Naive thymus-derived CD4-positive, alpha-beta T cell (primary cell): ENCODE results near the gene CAMK1G. TPM values are rescaled to one million over a fixed set of nuclear protein-coding genes. Genes with fewer than 3 reads are reported as not detected.

Experiments
- ATAC-seq: fragments of 150-1000 bp; cut with Tn5 transposase; 2 replicates; pipeline ENCODE4 v1.10.0; 2021; ENCODE audit warnings: mild to moderate bottlenecking, moderate library complexity
- CTCF ChIA-PET: fragments of 350-600 bp; sonication (Branson Sonifier 250); formaldehyde crosslinking; loops from one replicate; lab custom pipeline; 2021; ENCODE audit warnings: antibody characterized with exemption; lab: Charles Lee
- POLR2A ChIA-PET: fragments of 350-600 bp; sonication (Branson Sonifier 250); formaldehyde crosslinking; loops from one replicate; lab custom pipeline; 2021; ENCODE audit warnings: antibody characterized with exemption, inconsistent platforms; lab: Charles Lee
- DNase-seq, 9 donors: peaks; one replicate each; pipeline versions ENCODE4 v3.0.0 to v3.0.0-alpha.2; 2020 to 2022; ENCODE audit warnings: mixed read lengths in 1 of 9
- H3K27ac ChIP-seq: one replicate; pipeline ENCODE4 v1.7.0; 2013; ENCODE audit warnings: mild to moderate bottlenecking, low read depth, low read length, moderate library complexity
- H3K27me3 ChIP-seq, 2 donors: one replicate each; pipeline ENCODE4 v1.7.0; 2013; ENCODE audit warnings: low read length in 2 of 2, mild to moderate bottlenecking in 2 of 2, moderate library complexity in 2 of 2; ENCODE audit not compliant: control insufficient read depth in 2 of 2, insufficient read depth in 2 of 2
- H3K36me3 ChIP-seq, 3 experiments: 1 replicate in 2 of 3; 2 replicates in 1 of 3; pipeline ENCODE4 v1.7.0; 2013; ENCODE audit warnings: low read length in 3 of 3, mild to moderate bottlenecking in 3 of 3, moderate library complexity in 1 of 3; ENCODE audit not compliant: insufficient read depth in 3 of 3, control insufficient read depth in 2 of 3
- H3K4me1 ChIP-seq, 2 donors: one replicate each; pipeline ENCODE4 v1.7.0; 2013; ENCODE audit warnings: low read length in 2 of 2, mild to moderate bottlenecking in 2 of 2, moderate library complexity in 1 of 2; ENCODE audit not compliant: control insufficient read depth in 2 of 2, insufficient read depth in 2 of 2
- H3K4me3 ChIP-seq: 2 replicates; pipeline ENCODE4 v1.7.0; 2013; ENCODE audit warnings: mild to moderate bottlenecking, low read length
- H3K9me3 ChIP-seq, 3 experiments: 1 replicate in 2 of 3; 2 replicates in 1 of 3; pipeline ENCODE4 v1.7.0; 2013; ENCODE audit warnings: low read length in 3 of 3; ENCODE audit not compliant: control insufficient read depth in 2 of 3
- H3K27ac Mint-ChIP-seq, 9 donors: one replicate each; pipeline ENCODE4 v1.8.0; 2020 to 2022; ENCODE audit warnings: mixed read lengths in 9 of 9, mild to moderate bottlenecking in 8 of 9, moderate library complexity in 5 of 9, inconsistent platforms in 2 of 9
- H3K27me3 Mint-ChIP-seq, 5 donors: one replicate each; pipeline ENCODE4 v1.8.0; 2021 to 2022; ENCODE audit warnings: mixed read lengths in 5 of 5, mild to moderate bottlenecking in 1 of 5
- H3K36me3 Mint-ChIP-seq, 5 donors: one replicate each; pipeline ENCODE4 v1.8.0; 2020 to 2022; ENCODE audit warnings: mixed read lengths in 5 of 5, mild to moderate bottlenecking in 3 of 5, inconsistent platforms in 1 of 5
- H3K4me1 Mint-ChIP-seq, 7 donors: one replicate each; pipeline ENCODE4 v1.8.0; 2020 to 2022; ENCODE audit warnings: mixed read lengths in 7 of 7, mild to moderate bottlenecking in 3 of 7, inconsistent platforms in 1 of 7
- H3K4me3 Mint-ChIP-seq, 10 donors: one replicate each; pipeline ENCODE4 v1.8.0; 2020 to 2022; ENCODE audit warnings: mild to moderate bottlenecking in 10 of 10, mixed read lengths in 10 of 10, moderate library complexity in 6 of 10, inconsistent platforms in 2 of 10
- H3K9me3 Mint-ChIP-seq, 11 donors: one replicate each; pipeline ENCODE4 v1.8.0; 2020 to 2022; ENCODE audit warnings: mixed read lengths in 11 of 11, mild to moderate bottlenecking in 4 of 11, inconsistent platforms in 1 of 11, moderate library complexity in 1 of 11
- intact Hi-C, 2 donors: fragments of 100-400 bp; cut with micrococcal nuclease; formaldehyde crosslinking; loops; one replicate each; pipeline ENCODE4 v1.15.1; 2023
- polyA plus RNA-seq, 2 donors: library from polyadenylated mRNA; unstranded; fragments of 300-500 nt; fragmentation: Illumina TruSeq; gene quantifications; one replicate each; pipeline ENCODE4 v1.2.3, GENCODE V29; 2021
- total RNA-seq, 6 experiments: library from RNA in 5 of 6; stranded (reverse) in 5 of 6; gene quantifications; 1 replicate in 5 of 6; 2 replicates in 1 of 6; pipeline ENCODE4 v1.2.3 and lab custom pipeline; 2021 to 2026

Gene CAMK1G
- total and polyA plus RNA-seq, 7 experiments from 2014 or later = not detected

- no peak for DNase-seq
- H3K27me3 ChIP-seq = no peaks in the 10 kb centered on the region
- Mint-ChIP-seq H3K27me3 (peaks cover 0 to 11% (median 4%) of the 10 kb centered on the region in 5 donors), H3K27ac (no peak overlapping the region), H3K36me3 (peaks cover 0 to 12% (median 0%) of the 10 kb centered on the region in 5 donors), H3K4me1 (peaks cover 6 to 15% (median 11%) of the 10 kb centered on the region in 7 donors), H3K4me3 (no peak overlapping the region), H3K9me3 (peaks cover 0 to 5% (median 0%) of the 10 kb centered on the region in 11 donors)
- no peaks in the 10 kb centered on the region for H3K36me3 ChIP-seq
- CTCF ChIA-PET = no interaction called here
- peaks cover 0 to 7% of the 10 kb centered on the region in 2 donors for H3K4me1 ChIP-seq
- POLR2A ChIA-PET = no interaction called here
- no peak overlapping the region for H3K4me3 ChIP-seq
- no peak for ATAC-seq
- H3K27ac ChIP-seq = no peak overlapping the region
- intact Hi-C loops = no loop called here
- H3K9me3 ChIP-seq = no peaks in the 10 kb centered on the region
Measured at GRCh38 chr1:209614906-209615305, 31.4 kb downstream of the CAMK1G start.

- H3K27ac ChIP-seq = no peak overlapping the region
- Mint-ChIP-seq H3K4me3 (no peak overlapping the region), H3K27ac (no peak overlapping the region), H3K9me3 (peaks cover 0 to 5% (median 0%) of the 10 kb centered on the region in 11 donors), H3K36me3 (peaks cover 0 to 12% (median 0%) of the 10 kb centered on the region in 5 donors), H3K27me3 (peaks cover 0 to 11% (median 4%) of the 10 kb centered on the region in 5 donors), H3K4me1 (peaks cover 6 to 13% (median 11%) of the 10 kb centered on the region in 7 donors)
- CTCF ChIA-PET = no interaction called here
- DNase-seq (no peak), ATAC-seq (no peak)
- POLR2A ChIA-PET = no interaction called here
- H3K4me1 ChIP-seq = peaks cover 0 to 7% of the 10 kb centered on the region in 2 donors
- intact Hi-C loops = no loop called here
- H3K36me3 ChIP-seq = no peaks in the 10 kb centered on the region
- no peak overlapping the region for H3K4me3 ChIP-seq
- no peaks in the 10 kb centered on the region for H3K27me3 ChIP-seq
- no peaks in the 10 kb centered on the region for H3K9me3 ChIP-seq
Measured at GRCh38 chr1:209616366-209617046, 33.0 kb downstream of the CAMK1G start.

- CTCF ChIA-PET = no interaction called here
- peaks cover 0 to 11% (median 4%) of the 10 kb centered on the region in 5 donors for H3K27me3 Mint-ChIP-seq
- Histone ChIP-seq H3K27ac (no peak overlapping the region), H3K4me3 (no peak overlapping the region), H3K4me1 (peaks cover 0 to 7% of the 10 kb centered on the region in 2 donors), H3K9me3 (no peaks in the 10 kb centered on the region), H3K27me3 (no peaks in the 10 kb centered on the region), H3K36me3 (no peaks in the 10 kb centered on the region)
- POLR2A ChIA-PET = no interaction called here
- H3K27ac Mint-ChIP-seq = no peak overlapping the region
- intact Hi-C loops = no loop called here
- peaks cover 6 to 13% (median 11%) of the 10 kb centered on the region in 7 donors for H3K4me1 Mint-ChIP-seq
- no peak for ATAC-seq
- H3K36me3 Mint-ChIP-seq = peaks cover 0 to 12% (median 0%) of the 10 kb centered on the region in 5 donors
- no peak overlapping the region for H3K4me3 Mint-ChIP-seq
- H3K9me3 Mint-ChIP-seq = peaks cover 0 to 5% (median 0%) of the 10 kb centered on the region in 11 donors
- DNase-seq = no peak
Measured at GRCh38 chr1:209617047-209617673, 33.6 kb downstream of the CAMK1G start.

GRCh38 chr1:209617755-209618154 is 34.2 kb downstream of the CAMK1G start:
- no peak overlapping the region for H3K4me3 Mint-ChIP-seq
- H3K36me3 Mint-ChIP-seq = peaks cover 0 to 12% (median 0%) of the 10 kb centered on the region in 5 donors
- Histone ChIP-seq H3K9me3 (no peaks in the 10 kb centered on the region), H3K4me3 (no peak overlapping the region), H3K36me3 (no peaks in the 10 kb centered on the region), H3K27me3 (no peaks in the 10 kb centered on the region), H3K27ac (no peak overlapping the region), H3K4me1 (peaks cover 0 to 7% of the 10 kb centered on the region in 2 donors)
- intact Hi-C loops = no loop called here
- peaks cover 6 to 13% (median 11%) of the 10 kb centered on the region in 7 donors for H3K4me1 Mint-ChIP-seq
- CTCF ChIA-PET = no interaction called here
- DNase-seq = no peak
- POLR2A ChIA-PET = no interaction called here
- ATAC-seq = no peak
- H3K27me3 Mint-ChIP-seq = peaks cover 0 to 11% (median 4%) of the 10 kb centered on the region in 5 donors
- H3K27ac Mint-ChIP-seq = no peak overlapping the region
- peaks cover 0 to 5% (median 0%) of the 10 kb centered on the region in 11 donors for H3K9me3 Mint-ChIP-seq

- ChIA-PET CTCF (no interaction called here), POLR2A (no interaction called here)
- Histone ChIP-seq H3K9me3 (no peaks in the 10 kb centered on the region), H3K27me3 (no peaks in the 10 kb centered on the region), H3K27ac (no peak overlapping the region), H3K4me1 (peaks cover 0 to 7% of the 10 kb centered on the region in 2 donors), H3K36me3 (no peaks in the 10 kb centered on the region), H3K4me3 (no peak overlapping the region)
- DNase-seq (no peak), ATAC-seq (peak; percentile 14)
- peaks cover 0 to 5% (median 0%) of the 10 kb centered on the region in 11 donors for H3K9me3 Mint-ChIP-seq
- no peak overlapping the region for H3K27ac Mint-ChIP-seq
- intact Hi-C loops = no loop called here
- H3K36me3 Mint-ChIP-seq = peaks cover 0 to 12% (median 0%) of the 10 kb centered on the region in 5 donors
- H3K4me3 Mint-ChIP-seq = no peak overlapping the region
- peaks cover 0 to 11% (median 4%) of the 10 kb centered on the region in 5 donors for H3K27me3 Mint-ChIP-seq
- peaks cover 4 to 13% (median 11%) of the 10 kb centered on the region in 7 donors for H3K4me1 Mint-ChIP-seq
Measured at GRCh38 chr1:209618291-209618690, 34.8 kb downstream of the CAMK1G start.

GRCh38 chr1:209618756-209619420 is 35.4 kb downstream of the CAMK1G start:
- no peak overlapping the region for H3K27ac ChIP-seq
- no peaks in the 10 kb centered on the region for H3K9me3 ChIP-seq
- H3K36me3 Mint-ChIP-seq = peaks cover 0 to 12% (median 0%) of the 10 kb centered on the region in 5 donors
- intact Hi-C loops = no loop called here
- peaks cover 0 to 5% (median 0%) of the 10 kb centered on the region in 11 donors for H3K9me3 Mint-ChIP-seq
- CTCF ChIA-PET = interaction anchor here (1.2 kb wide), 1 partner anchor 17 kb away, joined by 4 read pairs; no protein-coding TSS in a partner anchor
- H3K36me3 ChIP-seq = no peaks in the 10 kb centered on the region
- ATAC-seq (peak; percentile 18), DNase-seq (peak in 1 of 9 donors; percentile 8)
- no peaks in the 10 kb centered on the region for H3K27me3 ChIP-seq
- H3K4me3 ChIP-seq = no peak overlapping the region
- peaks cover 2 to 13% (median 11%) of the 10 kb centered on the region in 7 donors for H3K4me1 Mint-ChIP-seq
- H3K4me1 ChIP-seq = peaks cover 0 to 7% of the 10 kb centered on the region in 2 donors
- H3K27ac Mint-ChIP-seq = peak overlapping the region in 2 of 9 donors; percentile 13 to 46
- POLR2A ChIA-PET = no interaction called here
- peaks cover 0 to 11% (median 4%) of the 10 kb centered on the region in 5 donors for H3K27me3 Mint-ChIP-seq
- peak overlapping the region in 1 of 10 donors; percentile 8 for H3K4me3 Mint-ChIP-seq
